Testis (tissue), 2 donors: ENCODE data around the gene UROS.

Source experiments
- CTCF ChIP-seq, 3 experiments: fragments of 450-650 bp in 2 of 3; fragments of 200-600 bp in 1 of 3; sonication (generic) in 1 of 3; IDR thresholded peaks; one replicate each; pipeline ENCODE4 v1.5.1; 2016 to 2019; ENCODE audit warnings: antibody characterized with exemption in 3 of 3, mild to moderate bottlenecking in 2 of 3, moderate library complexity in 1 of 3
- POLR2A ChIP-seq: fragments of 450-650 bp; IDR thresholded peaks from one replicate; pipeline ENCODE4 v1.6.1; 2017; ENCODE audit warnings: antibody characterized with exemption, mild to moderate bottlenecking, moderate library complexity

GRCh38 chr10:125769175-125769574 lies 53.9 kb downstream of the UROS start:
- TF ChIP-seq CTCF (IDR thresholded peaks at IDR 0.05) = no peak
- TF ChIP-seq POLR2A = no peak
